AML-193 (cell line): ENCODE measurements around the gene EMC1.
"Not testable (repeated sequence)": the region's sequence is repeated elsewhere in the genome, so short reads cannot be mapped to it uniquely, and the experiment has no call there.

ENCODE experiments used
- DNase-seq, 2 experiments: peaks; one replicate each; lab custom pipeline; 2025; lab: John Stamatoyannopoulos, UW

EMC1 gene

GRCh38 chr1:19260211-19261138, 9.2 kb upstream of the EMC1 start:
- no peak for DNase-seq

- DNase-seq, result no peak
These were observed 7.0 kb upstream of the EMC1 start for GRCh38 chr1:19258353-19258752.

- DNase-seq, result no peak
These were observed 6.0 kb upstream of the EMC1 start for GRCh38 chr1:19257178-19257914.

- DNase-seq, result not testable (repeated sequence)
These were observed 5.0 kb upstream of the EMC1 start for GRCh38 chr1:19256301-19256700.

- no peak for DNase-seq
These were observed 4.0 kb upstream of the EMC1 start for GRCh38 chr1:19255288-19255687.

GRCh38 chr1:19254416-19254815, 3.1 kb upstream of the EMC1 start:
- no peak for DNase-seq

- no peak for DNase-seq
These were observed 557 bp downstream of the EMC1 start for GRCh38 chr1:19250629-19251304.

GRCh38 chr1:19240673-19241538, 10.4 kb downstream of the EMC1 start:
- peak; percentile 67 to 73 for DNase-seq

GRCh38 chr1:19239876-19240275, 11.4 kb downstream of the EMC1 start:
- DNase-seq, result no peak

GRCh38 chr1:19234224-19234623, 17.1 kb downstream of the EMC1 start:
- DNase-seq, result no peak

- no peak for DNase-seq
These were observed 18.8 kb downstream of the EMC1 start for GRCh38 chr1:19232524-19232846.

- not testable (repeated sequence) for DNase-seq
These were observed 19.4 kb downstream of the EMC1 start for GRCh38 chr1:19231736-19232523.

GRCh38 chr1:19229828-19230325, 21.4 kb downstream of the EMC1 start:
- no peak for DNase-seq

GRCh38 chr1:19229229-19229628, 22.1 kb downstream of the EMC1 start:
- no peak for DNase-seq

- no peak for DNase-seq
These were observed 28.1 kb downstream of the EMC1 start for GRCh38 chr1:19222979-19223824.

GRCh38 chr1:19222573-19222972, 28.8 kb downstream of the EMC1 start:
- no peak for DNase-seq

GRCh38 chr1:19220991-19221390, 30.3 kb downstream of the EMC1 start:
- no peak for DNase-seq

- DNase-seq, result no peak
These were observed 31.1 kb downstream of the EMC1 start for GRCh38 chr1:19220080-19220846.

GRCh38 chr1:19219451-19219850, 31.9 kb downstream of the EMC1 start:
- DNase-seq, result no peak
